NCI-H1436 treated with DMSO at 0.1 percent for 48 hours (cell line): ENCODE measurements around the gene FALEC.

Experiments
- DNase-seq: peaks from one replicate; lab custom pipeline; 2025; lab: John Stamatoyannopoulos, UW

FALEC gene

GRCh38 chr1:150511985-150512660, 3.4 kb upstream of the FALEC start:
- DNase-seq = no peak

- DNase-seq = no peak
These were observed 2.7 kb upstream of the FALEC start for GRCh38 chr1:150512846-150513245.

GRCh38 chr1:150513351-150513791, 2.2 kb upstream of the FALEC start:
- DNase-seq = no peak

- DNase-seq = no peak
These were observed 1.3 kb upstream of the FALEC start for GRCh38 chr1:150514260-150514659.

- DNase-seq = no peak
These were observed 632 bp upstream of the FALEC start for GRCh38 chr1:150514913-150515327.

GRCh38 chr1:150516050-150516591, 569 bp downstream of the FALEC start:
- no peak for DNase-seq

GRCh38 chr1:150516616-150517015, 1.1 kb downstream of the FALEC start:
- no peak for DNase-seq

- DNase-seq = no peak
These were observed 5.8 kb downstream of the FALEC start for GRCh38 chr1:150521196-150521968.

GRCh38 chr1:150525348-150525747, 9.8 kb downstream of the FALEC start:
- DNase-seq = no peak

- DNase-seq = no peak
These were observed 12.6 kb downstream of the FALEC start for GRCh38 chr1:150528196-150528595.

GRCh38 chr1:150529017-150529416, 13.5 kb downstream of the FALEC start:
- DNase-seq = no peak

- no peak for DNase-seq
These were observed 15.1 kb downstream of the FALEC start for GRCh38 chr1:150530491-150531159.

GRCh38 chr1:150532860-150533259, 17.3 kb downstream of the FALEC start:
- no peak for DNase-seq

GRCh38 chr1:150534002-150534401, 18.4 kb downstream of the FALEC start:
- DNase-seq = no peak

GRCh38 chr1:150535511-150536287, 20.1 kb downstream of the FALEC start:
- no peak for DNase-seq

GRCh38 chr1:150536836-150537731, 21.5 kb downstream of the FALEC start:
- DNase-seq = no peak

- DNase-seq = no peak
These were observed 22.5 kb downstream of the FALEC start for GRCh38 chr1:150537732-150538684.

- no peak for DNase-seq
These were observed 28.1 kb downstream of the FALEC start for GRCh38 chr1:150543500-150544143.

GRCh38 chr1:150544204-150544603, 28.7 kb downstream of the FALEC start:
- DNase-seq = no peak
